Effector memory CD4-positive, alpha-beta T cell (primary cell): Measurements from ENCODE around the gene EI24.

Experiments
- DNase-seq, 3 donors: peaks; one replicate each; pipeline ENCODE4 v3.0.0-alpha.2; 2020
- H3K27ac ChIP-seq: 2 replicates; pipeline ENCODE4 v1.7.0; 2013; ENCODE audit warnings: mild to moderate bottlenecking, low read length, moderate library complexity; ENCODE audit not compliant: insufficient read depth, poor library complexity, severe bottlenecking
- H3K27me3 ChIP-seq: replicated peaks from 2 replicates; pipeline ENCODE4 v1.7.0; 2013; ENCODE audit warnings: mild to moderate bottlenecking, low read length; ENCODE audit not compliant: insufficient read depth, control insufficient read depth, poor library complexity, severe bottlenecking
- H3K36me3 ChIP-seq: 2 replicates; pipeline ENCODE4 v1.7.0; 2013; ENCODE audit warnings: mild to moderate bottlenecking, low read length, moderate library complexity; ENCODE audit not compliant: control insufficient read depth, insufficient read depth
- H3K4me1 ChIP-seq: 2 replicates; pipeline ENCODE4 v1.7.0; 2013; ENCODE audit warnings: low read length, mild to moderate bottlenecking; ENCODE audit not compliant: control insufficient read depth, insufficient read depth, poor library complexity, severe bottlenecking
- H3K4me3 ChIP-seq: 2 replicates; pipeline ENCODE4 v1.7.0; 2013; ENCODE audit warnings: low read length, low read depth, mild to moderate bottlenecking; ENCODE audit not compliant: insufficient read depth, poor library complexity, severe bottlenecking
- H3K9me3 ChIP-seq: 2 replicates; pipeline ENCODE4 v1.7.0; 2013; ENCODE audit warnings: mild to moderate bottlenecking, low read length, moderate library complexity; ENCODE audit not compliant: control insufficient read depth

The EI24 gene

DNA sequence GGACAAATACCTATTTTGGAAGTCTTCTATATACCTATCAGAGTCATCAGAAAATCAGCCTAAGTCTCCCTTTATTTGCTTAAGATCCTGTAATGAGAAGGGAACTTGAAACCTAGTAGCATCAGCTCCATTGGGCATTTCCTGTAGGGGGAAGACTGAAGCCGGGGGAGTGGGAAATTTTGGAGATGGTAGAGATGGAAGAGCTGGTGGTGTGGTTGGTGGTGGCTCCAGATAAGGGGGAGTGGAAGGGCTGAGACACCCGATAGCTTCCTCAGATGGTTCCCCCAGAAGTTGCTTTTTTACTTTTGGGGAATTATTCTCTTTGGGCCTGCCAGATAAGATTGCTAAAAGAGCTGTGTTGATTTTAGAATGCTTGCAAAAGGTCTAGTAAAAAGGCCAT, 16.4 kb upstream of the EI24 start:
- no peaks in the 10 kb centered on the region for H3K4me1 ChIP-seq
- DNase-seq = no peak
- no peak overlapping the region for H3K27ac ChIP-seq
- no peaks in the 10 kb centered on the region for H3K36me3 ChIP-seq
- H3K4me3 ChIP-seq = no peak overlapping the region
- H3K27me3 ChIP-seq = no peaks in the 10 kb centered on the region
- peaks cover 15% of the 10 kb centered on the region for H3K9me3 ChIP-seq

DNA sequence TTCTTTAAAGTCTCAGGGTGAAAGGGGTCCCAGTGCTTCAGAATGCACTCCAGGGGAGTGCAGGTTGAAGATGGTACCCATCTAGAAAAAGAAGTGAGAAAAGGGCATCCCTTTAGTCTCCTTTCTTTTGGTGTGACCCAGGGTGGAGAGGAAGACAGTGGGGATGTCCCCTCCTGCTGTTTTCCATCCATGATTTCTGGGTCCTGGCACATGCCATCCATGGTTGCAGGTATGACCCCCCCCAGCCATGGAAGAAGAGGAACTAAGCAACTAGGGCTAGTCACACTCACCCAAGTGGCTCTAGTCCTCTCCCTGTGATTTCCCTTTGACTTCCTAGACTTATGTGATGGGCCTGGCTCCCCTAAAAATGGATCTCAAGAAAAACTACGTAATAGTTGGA, 15.9 kb upstream of the EI24 start:
- Histone ChIP-seq H3K36me3 (no peaks in the 10 kb centered on the region), H3K4me1 (no peaks in the 10 kb centered on the region), H3K4me3 (no peak overlapping the region), H3K9me3 (peaks cover 15% of the 10 kb centered on the region), H3K27ac (no peak overlapping the region), H3K27me3 (no peaks in the 10 kb centered on the region)
- DNase-seq = no peak

DNA sequence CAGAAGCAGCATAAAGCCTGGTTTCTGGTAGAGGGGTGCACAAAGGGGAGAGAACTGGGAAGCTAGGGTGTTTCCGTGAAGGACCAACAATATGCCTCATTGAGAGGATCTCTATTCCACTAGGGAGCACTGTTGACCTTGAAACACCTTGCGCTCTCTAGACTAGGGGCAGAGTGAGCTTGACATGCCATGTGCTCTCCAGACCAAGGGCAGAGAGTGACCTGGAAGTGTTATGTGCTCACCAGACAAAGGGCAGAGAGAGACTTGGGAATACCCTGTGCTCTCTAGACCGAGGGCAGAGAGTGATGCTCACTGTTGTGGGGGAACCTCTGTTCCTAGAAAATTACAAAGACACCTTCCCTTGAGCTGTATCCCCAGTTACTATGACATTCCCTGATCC, 15.2 kb upstream of the EI24 start:
- no peak overlapping the region for H3K27ac ChIP-seq
- no peak for DNase-seq
- H3K4me1 ChIP-seq = no peaks in the 10 kb centered on the region
- peaks cover 15% of the 10 kb centered on the region for H3K9me3 ChIP-seq
- no peaks in the 10 kb centered on the region for H3K27me3 ChIP-seq
- H3K36me3 ChIP-seq = no peaks in the 10 kb centered on the region
- no peak overlapping the region for H3K4me3 ChIP-seq

DNA sequence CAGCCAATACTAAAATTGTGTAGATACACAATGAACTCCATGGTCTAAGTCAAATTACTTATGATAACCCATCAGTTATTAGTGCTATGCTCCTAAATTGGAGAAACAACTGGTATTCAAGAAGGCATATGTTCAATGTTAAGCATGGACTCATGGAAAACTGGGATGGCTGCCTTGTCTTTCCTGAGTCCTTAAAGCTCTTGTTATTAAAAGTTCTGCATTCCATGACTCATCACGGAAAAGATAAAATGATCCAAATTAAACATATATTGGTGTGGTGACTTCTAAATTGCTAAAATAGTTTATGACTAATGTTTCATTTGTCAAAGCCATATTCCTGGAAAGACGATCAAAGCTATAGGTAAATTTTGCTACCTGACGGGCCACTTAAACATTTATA, 9.4 kb upstream of the EI24 start:
- DNase-seq = no peak

DNA sequence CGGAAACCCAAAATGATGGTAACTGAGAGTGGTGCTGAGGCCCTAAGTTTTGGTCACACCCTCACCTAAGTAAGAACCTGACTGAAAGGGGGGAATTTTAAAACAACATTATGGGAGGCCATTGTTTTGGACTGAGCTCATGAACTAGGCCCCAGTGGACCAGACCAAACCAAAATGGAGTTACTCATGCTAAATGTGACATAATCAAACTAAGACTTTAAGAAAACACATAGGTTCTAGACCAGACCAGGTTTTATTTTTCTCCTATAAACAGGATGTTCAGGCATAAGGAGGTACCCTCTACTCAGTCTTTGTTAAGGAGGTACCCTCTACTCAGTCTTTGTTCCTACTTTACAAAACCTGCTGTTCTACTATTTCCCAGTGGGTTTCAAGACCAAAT, 7.4 kb upstream of the EI24 start:
- DNase-seq = no peak

More for the DNA sequence above, 9.4 kb upstream of the EI24 start:
- Histone ChIP-seq H3K27me3 (no peaks in the 10 kb centered on the region), H3K4me3 (no peak overlapping the region), H3K4me1 (no peaks in the 10 kb centered on the region), H3K36me3 (no peaks in the 10 kb centered on the region), H3K27ac (no peak overlapping the region), H3K9me3 (no peaks in the 10 kb centered on the region)

DNA sequence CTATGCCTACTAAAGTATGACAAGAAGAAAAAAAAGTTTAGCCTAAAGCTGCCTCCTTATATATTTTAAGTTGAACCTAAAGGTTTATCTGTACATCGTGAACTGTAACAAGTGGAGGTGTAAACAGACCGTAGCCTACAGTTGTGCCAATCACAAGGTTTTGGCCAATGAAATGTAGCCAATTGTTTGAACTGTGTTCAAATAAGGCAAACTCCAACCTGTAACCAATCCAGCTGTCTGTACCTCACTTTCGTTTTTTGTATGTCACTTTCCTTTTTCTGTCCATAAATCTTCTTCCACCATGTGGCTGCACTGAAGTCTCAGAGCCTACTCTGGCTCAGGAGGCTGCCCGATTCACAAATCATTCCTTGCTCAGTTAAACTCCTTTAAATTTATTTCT, 6.8 kb upstream of the EI24 start:
- DNase-seq = no peak
- no peaks in the 10 kb centered on the region for H3K36me3 ChIP-seq
- H3K27ac ChIP-seq = no peak overlapping the region
- no peaks in the 10 kb centered on the region for H3K9me3 ChIP-seq
- no peak overlapping the region for H3K4me3 ChIP-seq
- no peaks in the 10 kb centered on the region for H3K4me1 ChIP-seq
- no peaks in the 10 kb centered on the region for H3K27me3 ChIP-seq

More for the DNA sequence above, 7.4 kb upstream of the EI24 start:
- no peaks in the 10 kb centered on the region for H3K27me3 ChIP-seq
- H3K4me3 ChIP-seq = no peak overlapping the region
- H3K27ac ChIP-seq = no peak overlapping the region
- H3K36me3 ChIP-seq = no peaks in the 10 kb centered on the region
- H3K4me1 ChIP-seq = no peaks in the 10 kb centered on the region
- H3K9me3 ChIP-seq = no peaks in the 10 kb centered on the region

DNA sequence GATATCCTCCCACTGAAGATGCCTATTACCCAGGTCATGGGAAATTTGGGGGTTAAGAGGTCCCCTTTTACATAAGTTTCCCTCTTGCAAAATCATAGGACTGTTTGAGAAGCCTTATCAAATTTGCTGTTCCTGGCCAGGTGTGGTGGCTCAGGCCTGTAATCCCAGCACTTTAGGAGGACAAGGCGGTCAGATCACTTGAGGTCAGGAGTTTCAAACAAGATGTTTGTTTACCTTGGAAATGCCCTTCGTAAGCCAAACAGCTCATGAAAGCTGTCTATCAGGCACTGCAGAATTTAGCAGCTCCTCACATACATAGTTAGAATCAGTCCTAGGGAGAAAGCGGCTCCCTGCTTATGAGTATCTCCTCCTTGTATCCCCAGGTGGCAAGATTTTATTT, 4.9 kb upstream of the EI24 start:
- Histone ChIP-seq H3K27me3 (no peaks in the 10 kb centered on the region), H3K4me3 (no peak overlapping the region), H3K9me3 (no peaks in the 10 kb centered on the region), H3K27ac (no peak overlapping the region), H3K4me1 (no peaks in the 10 kb centered on the region), H3K36me3 (no peaks in the 10 kb centered on the region)
- no peak for DNase-seq

DNA sequence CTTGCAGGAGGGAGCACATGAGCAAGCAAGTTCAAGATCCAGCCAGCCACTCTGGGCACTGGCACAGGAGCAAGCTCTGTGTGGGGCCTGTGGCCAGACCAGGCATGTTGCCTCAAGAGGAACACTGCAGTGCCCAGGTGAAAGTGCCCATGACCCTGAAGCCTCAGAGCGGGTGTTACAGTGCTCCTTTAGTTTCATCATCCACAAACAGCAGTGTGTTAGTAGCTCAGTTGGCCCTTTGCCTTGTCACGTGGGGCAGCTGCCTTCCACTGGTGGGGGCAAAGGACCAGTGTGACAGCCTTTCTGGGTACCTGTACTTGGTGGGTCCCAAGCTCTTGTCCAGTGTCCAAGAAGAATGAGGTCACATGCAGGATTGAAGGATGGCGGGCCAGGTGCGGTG, 3.0 kb upstream of the EI24 start:
- Histone ChIP-seq H3K27me3 (no peaks in the 10 kb centered on the region), H3K4me3 (no peak overlapping the region), H3K36me3 (no peaks in the 10 kb centered on the region), H3K27ac (no peak overlapping the region), H3K9me3 (no peaks in the 10 kb centered on the region), H3K4me1 (peaks cover 15% of the 10 kb centered on the region)
- no peak for DNase-seq

DNA sequence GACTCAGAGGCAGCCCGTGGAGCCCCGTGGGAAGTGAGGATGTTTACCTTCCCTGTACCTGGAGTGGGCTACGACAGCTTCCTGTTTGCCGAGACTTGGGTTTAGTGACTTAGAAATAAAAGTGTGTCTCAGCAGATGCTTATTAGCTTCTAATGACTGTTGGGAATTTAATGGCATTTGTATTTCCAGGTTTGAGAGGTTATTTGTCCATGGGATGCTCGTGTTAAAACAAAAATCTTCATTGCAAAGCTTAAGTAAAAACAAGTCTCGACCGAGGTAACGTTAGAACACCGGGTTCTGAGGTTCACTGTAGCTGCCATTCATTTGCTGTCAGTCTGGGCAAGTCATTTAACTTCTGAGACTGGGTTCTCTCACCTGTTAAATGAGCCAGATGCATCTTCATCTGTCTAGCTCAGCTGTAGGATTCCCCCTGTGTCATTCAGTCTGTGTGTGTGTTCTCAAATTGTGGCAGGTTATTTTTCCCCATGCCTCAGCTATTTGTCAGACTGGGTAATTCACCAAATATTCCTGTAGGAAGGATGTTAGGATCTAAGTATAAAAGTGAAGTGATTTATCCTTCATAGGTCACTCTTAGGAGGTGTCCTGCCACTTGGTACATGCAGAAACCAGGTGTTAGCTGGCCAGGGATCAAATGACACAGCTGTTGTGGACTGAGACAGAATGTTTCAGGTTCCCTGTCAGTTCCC, 791 bp downstream of the EI24 start:
- peaks cover 15% of the 10 kb centered on the region for H3K4me1 ChIP-seq
- H3K4me3 ChIP-seq = peak overlapping the region; percentile 75
- H3K27me3 ChIP-seq = no peaks in the 10 kb centered on the region
- H3K27ac ChIP-seq = peak overlapping the region; percentile 84
- no peak for DNase-seq
- H3K9me3 ChIP-seq = no peaks in the 10 kb centered on the region
- H3K36me3 ChIP-seq = peaks cover 15% of the 10 kb centered on the region

DNA sequence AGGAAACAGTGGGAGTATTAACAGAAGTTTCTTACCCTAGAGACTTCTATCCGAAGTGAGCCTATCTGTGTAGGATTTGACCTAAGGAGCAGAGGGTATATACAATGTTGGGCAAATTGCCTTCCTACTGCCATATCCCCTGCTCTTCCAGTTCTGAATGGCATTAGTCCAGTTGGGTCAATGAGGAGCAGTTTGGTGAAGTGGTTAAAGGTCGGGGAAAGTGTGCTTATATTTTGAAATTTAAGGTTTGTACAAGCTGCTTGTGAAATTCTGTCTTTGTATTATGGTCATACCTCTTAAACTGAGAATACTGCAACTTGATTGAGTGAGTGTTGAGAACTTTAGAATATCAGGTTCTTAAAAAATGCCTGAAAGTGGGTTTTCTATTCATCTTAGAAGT, 1.7 kb downstream of the EI24 start:
- H3K4me3 ChIP-seq = no peak overlapping the region
- H3K9me3 ChIP-seq = no peaks in the 10 kb centered on the region
- no peaks in the 10 kb centered on the region for H3K27me3 ChIP-seq
- H3K36me3 ChIP-seq = peaks cover 22% of the 10 kb centered on the region
- H3K27ac ChIP-seq = no peak overlapping the region
- no peak for DNase-seq
- H3K4me1 ChIP-seq = peaks cover 15% of the 10 kb centered on the region
